LNCaP clone FGC (cell line): ENCODE results near the gene ANP32A.

ENCODE experiments used
- DNase-seq: peaks from one replicate; pipeline ENCODE4 v3.0.0-alpha.2; 2011; ENCODE audit warnings: low read depth
- H3K4me3 ChIP-seq: 2 replicates; pipeline ENCODE4 v1.5.1; 2011; ENCODE audit warnings: mild to moderate bottlenecking, low read depth, low read length, control low read depth
- TF ChIP-seq, protein P1 (sequence below): IDR thresholded peaks from 2 replicates; pipeline ENCODE4 v1.5.1; 2012; ENCODE audit warnings: mild to moderate bottlenecking; ENCODE audit not compliant: control insufficient read depth, insufficient read depth; ENCODE audit errors: extremely low read depth

Gene ANP32A

DNA sequence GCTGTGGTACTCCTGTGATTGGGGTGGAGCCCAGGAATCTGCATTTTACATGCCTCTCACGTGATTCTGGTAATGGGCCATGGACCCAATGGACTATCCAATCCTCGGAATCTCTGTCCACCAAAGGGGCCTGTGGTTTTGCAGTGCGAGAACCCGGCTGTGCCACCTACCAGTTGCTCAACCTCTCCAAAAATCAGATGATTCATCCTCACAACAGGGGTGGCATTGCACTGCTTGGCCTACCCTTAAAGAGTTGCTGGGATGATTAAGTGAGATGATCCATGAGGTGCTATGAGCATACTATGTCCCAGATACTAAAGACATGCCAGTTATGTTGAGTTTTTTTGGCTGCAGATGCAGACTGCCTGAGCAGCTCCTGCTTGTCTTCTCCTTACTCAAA, 5.1 kb downstream of the ANP32A start:
- TF ChIP-seq, protein P1, sequence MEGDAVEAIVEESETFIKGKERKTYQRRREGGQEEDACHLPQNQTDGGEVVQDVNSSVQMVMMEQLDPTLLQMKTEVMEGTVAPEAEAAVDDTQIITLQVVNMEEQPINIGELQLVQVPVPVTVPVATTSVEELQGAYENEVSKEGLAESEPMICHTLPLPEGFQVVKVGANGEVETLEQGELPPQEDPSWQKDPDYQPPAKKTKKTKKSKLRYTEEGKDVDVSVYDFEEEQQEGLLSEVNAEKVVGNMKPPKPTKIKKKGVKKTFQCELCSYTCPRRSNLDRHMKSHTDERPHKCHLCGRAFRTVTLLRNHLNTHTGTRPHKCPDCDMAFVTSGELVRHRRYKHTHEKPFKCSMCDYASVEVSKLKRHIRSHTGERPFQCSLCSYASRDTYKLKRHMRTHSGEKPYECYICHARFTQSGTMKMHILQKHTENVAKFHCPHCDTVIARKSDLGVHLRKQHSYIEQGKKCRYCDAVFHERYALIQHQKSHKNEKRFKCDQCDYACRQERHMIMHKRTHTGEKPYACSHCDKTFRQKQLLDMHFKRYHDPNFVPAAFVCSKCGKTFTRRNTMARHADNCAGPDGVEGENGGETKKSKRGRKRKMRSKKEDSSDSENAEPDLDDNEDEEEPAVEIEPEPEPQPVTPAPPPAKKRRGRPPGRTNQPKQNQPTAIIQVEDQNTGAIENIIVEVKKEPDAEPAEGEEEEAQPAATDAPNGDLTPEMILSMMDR = no peak
- no peak overlapping the region for H3K4me3 ChIP-seq
- no peak for DNase-seq

DNA sequence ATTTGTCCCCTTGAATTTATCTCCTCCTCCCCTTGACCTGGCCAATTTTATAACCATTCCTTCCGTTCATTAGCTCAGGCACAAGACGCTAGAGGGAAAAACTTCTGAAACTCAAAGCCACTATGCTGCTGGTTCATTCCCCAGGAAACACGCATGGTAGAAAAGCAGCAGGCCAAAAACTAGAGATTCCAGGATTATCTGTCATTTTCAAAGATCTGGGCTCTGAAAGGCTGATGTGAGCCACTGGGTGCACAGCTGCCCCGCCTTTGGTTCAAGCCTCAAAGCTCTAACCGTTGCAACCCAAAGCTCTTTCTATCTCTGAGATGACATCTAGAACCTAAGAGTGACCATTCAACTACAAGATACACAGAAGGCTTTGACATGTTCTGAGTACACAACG, 6.1 kb downstream of the ANP32A start:
- TF ChIP-seq, protein P1 = no peak
- no peak overlapping the region for H3K4me3 ChIP-seq
- no peak for DNase-seq

DNA sequence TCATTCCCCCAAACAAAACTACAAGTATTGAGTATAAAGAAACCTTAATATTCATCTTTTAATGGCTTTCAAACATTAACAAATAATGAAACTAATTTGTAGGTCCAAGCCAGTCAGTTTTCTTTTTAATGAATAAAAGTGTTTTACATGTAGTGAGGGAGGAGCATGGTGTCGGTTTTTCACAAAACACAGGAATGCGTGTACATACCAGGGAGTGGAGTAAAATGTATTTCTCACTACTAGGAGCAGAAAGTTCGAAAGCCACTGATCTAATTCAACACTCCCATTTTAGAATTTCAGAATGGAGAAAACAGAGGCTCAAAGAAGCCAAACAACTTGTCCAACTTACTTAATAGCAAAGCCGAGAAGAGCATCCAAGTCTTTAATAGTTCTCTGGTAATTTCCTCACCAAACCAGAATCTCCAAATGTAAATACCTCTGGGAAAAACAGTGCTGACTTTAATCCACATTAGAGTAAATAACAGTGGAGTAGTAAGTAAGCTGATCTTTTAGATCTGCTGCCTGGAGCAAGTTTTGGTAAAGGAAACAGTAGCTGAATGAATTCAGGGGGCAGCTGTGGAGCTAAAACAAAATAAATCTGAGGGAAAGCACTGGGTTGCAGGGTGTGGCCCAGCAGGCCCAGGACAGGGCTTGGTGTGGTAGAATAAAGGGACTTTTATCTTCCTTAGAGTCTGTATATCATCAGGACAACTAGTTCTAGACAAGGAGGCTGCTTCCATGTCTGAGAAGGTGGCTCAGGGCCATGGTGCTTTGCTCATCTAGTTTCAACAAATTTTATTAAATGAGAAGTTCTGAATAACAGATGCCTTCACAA, 7.9 kb downstream of the ANP32A start:
- TF ChIP-seq, protein P1 = no peak
- DNase-seq = peak; percentile 63

DNA sequence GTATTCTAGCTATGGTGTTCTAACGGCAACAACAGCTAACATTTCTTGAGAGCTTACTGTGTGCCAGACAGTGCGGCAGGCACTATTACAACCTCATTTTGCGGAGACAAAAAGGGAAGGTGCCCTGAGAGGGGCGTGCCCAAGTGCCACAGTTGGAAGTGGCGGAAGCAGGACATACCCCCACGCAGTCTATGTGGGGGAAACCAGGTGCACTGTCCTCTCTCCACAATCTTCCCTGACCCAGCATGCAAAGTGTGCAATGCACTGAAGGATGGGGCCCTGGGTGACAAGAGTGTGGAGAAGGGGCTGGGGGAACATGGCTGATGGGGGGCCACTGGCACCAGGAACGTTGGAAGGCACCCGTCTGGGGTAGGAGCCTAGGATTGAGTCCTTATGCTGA, 8.6 kb downstream of the ANP32A start:
- TF ChIP-seq, protein P1 = no peak
- no peak for DNase-seq
- H3K4me3 ChIP-seq = no peak overlapping the region

More for the DNA sequence above, 7.9 kb downstream of the ANP32A start:
- H3K4me3 ChIP-seq = no peak overlapping the region

DNA sequence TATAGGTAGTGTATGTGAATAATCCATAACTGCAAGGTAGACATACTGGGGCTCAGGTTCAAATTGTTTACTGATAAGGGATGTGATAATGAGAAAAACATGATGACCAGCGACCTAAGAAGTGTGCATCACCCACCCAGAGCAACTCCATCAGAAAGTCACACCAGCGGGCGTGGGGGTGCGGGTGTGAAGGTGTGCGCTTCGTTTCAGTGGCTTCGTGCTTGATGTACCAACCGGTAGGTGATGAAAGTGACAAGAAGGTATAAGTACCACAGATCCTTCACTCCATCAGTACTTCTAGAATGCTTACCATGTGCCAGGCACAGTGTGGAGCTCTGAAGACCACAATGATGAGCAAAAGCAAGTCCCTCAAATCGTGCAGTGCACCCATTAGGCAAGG, 11.2 kb downstream of the ANP32A start:
- H3K4me3 ChIP-seq = no peak overlapping the region
- TF ChIP-seq, protein P1 = no peak
- no peak for DNase-seq

DNA sequence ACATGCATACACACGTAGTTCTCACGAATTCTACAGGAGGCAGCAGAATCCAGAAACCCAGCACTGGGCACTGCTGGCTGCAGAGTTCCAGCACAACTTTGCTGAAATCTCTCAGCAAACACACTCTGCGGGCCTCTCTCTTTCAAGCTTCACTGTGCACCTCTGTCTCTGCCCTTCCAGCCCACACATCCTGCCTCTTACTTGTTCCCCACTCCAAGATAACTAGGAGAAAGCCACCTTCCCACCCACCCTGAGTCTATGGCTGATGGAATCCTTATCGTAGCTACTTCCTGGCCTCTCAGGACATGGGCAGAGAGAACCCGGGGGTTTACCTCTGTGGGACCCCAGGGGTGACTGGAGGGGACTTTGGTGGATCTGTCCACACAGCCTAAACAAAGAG, 11.9 kb downstream of the ANP32A start:
- DNase-seq = no peak
- TF ChIP-seq, protein P1 = no peak
- H3K4me3 ChIP-seq = no peak overlapping the region

DNA sequence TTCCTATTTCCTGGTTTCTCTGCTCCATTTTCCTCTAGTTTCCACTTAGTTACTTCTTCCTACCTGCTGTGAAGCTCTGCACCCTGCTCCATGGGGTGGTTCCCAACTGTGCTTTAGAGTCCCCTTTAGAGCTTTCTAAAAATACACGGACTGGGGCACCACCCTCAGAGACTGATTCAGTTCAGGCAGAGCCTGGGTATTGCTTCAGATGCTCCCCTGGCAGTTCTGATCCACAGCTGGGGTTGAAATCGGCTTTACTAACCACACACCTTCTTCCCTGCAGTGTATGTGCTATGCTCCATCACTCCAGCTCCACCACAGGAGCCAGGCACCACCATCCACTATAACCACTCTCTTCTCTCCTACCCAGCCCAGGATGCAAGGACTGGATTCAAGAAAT, 12.6 kb downstream of the ANP32A start:
- no peak overlapping the region for H3K4me3 ChIP-seq
- no peak for DNase-seq
- TF ChIP-seq, protein P1 = no peak
